HG02571 (cell line): Measurements from ENCODE around the gene CDYL.

Experiments
- ATAC-seq: cut with Tn5 transposase; IDR thresholded peaks from one replicate; pipeline ENCODE4 v1.9.1; 2021; ENCODE audit warnings: mild to moderate bottlenecking, moderate library complexity; ENCODE audit not compliant: unreplicated experiment

CDYL gene

GRCh38 chr6:4957521-4958231 lies 181.5 kb downstream of the CDYL start:
- ATAC-seq = no peak

- ATAC-seq = no peak
Observed at GRCh38 chr6:4958624-4959023, 182.4 kb downstream of the CDYL start.

- ATAC-seq = no peak
Observed at GRCh38 chr6:4961322-4962168, 185.3 kb downstream of the CDYL start.

DNA sequence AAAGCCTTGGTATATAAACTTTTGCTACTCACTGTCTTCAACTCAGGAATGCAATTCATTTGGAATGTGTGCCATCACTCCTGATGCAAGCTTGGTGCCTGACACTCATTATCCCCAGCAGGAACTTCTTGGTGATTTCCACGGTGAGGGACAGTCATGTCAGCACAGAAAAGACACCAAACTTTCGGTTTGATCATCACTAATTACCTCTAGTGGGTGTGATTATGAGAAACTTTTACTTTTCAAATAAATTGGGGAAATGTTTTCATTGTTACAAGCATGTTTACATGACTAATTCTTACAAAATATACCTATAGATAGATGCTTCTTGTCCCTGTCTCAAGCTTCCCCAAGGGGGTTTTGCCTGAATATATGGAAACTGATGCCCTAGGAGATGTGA lies 186.7 kb downstream of the CDYL start:
- no peak for ATAC-seq

GRCh38 chr6:4964675-4965561 lies 188.7 kb downstream of the CDYL start:
- ATAC-seq = no peak

DNA sequence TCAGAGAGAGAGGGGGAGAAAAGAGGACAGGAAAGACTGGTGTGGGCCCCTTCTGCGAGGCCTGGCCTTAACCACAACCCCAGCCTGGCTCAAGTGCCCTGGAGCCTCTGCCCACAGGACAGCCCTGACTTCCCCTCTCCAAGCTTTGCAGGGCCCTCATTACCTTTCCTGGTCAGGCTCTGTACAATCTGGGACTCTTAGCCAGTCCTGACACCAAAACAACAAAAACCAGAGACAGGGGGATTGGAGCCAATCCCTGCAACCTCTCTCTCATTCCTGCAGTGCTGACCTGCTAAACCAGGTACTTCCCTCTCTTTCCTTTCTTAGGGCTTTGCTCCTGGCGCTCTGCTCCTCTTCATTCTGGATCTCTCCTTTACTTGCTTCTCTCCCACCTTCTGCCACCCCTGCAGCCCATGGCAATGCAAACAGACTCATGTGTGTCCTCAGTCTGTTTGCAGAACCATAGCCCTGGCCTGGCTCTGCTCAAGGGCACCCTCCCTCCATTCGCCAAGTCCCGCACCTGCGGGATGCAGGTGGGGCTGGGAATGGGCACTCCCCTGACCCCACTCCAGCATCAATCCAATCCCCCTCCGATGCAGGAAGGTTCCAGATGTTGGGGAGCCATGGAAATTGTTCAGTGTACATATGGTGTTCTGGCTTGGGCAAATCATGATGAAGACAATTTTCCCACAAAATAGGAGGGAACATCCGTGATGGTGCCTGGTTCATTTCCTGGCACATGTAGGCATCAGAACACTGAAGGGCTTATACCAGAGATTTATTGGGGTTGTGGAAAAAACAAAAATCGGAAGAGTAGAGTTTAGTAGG lies 189.6 kb downstream of the CDYL start:
- no peak for ATAC-seq

DNA sequence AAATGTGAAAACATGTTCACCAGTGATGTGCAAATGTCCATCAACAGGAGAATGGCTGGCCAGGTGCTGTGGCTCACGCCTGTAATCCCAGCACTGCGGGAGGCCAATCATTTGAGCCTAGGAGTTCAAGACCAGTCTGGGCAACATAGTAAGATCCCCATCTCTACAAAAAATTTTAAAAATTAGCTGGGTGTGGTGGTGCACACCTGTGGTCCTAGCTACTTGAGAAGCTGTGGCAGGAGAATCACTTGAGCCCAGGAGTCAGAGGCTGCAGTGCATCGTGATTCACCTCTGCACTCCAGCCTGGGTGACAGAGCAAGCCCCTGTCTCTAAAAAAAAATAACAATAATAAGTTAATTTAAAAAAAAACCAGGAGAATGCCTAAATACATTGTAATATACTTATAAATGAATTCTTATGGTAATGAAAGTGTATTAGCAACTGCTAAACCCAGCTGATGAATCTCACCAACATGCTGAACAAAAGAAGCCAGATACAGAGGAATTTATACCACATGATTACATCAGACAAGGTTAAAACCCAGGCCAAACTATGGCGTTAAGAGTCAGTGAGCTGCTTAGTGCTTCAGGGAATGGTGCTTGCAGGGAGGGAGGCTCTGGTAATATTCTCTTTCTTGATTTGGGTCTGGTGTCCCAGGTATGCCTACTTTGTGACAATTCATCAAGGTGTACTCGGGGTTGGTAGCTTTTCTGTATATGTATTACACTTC lies 191.3 kb downstream of the CDYL start:
- no peak for ATAC-seq

GRCh38 chr6:4969609-4970285 lies 193.5 kb downstream of the CDYL start:
- no peak for ATAC-seq

- ATAC-seq = no peak
Observed at GRCh38 chr6:4970739-4971395, 194.7 kb downstream of the CDYL start.

- no peak for ATAC-seq
Observed at GRCh38 chr6:4971851-4972250, 195.6 kb downstream of the CDYL start.

DNA sequence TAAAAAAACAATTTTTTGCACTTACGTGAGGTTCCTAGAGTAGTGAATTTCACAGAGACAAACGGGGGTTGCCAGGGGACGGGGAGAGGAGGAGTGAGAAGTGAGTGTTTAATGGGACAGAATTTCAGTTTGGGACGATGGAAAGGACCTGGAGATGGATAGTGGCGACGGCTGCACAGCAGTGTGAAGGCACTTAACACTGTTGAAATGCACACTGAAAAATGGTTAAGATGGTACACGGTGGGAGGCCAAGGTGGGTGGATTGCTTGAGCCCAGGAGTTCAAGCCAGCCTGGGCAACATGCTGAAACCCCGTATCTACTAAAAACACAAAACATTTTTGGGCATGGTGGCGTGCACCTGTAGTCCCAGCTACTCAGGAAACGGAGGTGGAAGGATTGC lies 196.2 kb downstream of the CDYL start:
- no peak for ATAC-seq

DNA sequence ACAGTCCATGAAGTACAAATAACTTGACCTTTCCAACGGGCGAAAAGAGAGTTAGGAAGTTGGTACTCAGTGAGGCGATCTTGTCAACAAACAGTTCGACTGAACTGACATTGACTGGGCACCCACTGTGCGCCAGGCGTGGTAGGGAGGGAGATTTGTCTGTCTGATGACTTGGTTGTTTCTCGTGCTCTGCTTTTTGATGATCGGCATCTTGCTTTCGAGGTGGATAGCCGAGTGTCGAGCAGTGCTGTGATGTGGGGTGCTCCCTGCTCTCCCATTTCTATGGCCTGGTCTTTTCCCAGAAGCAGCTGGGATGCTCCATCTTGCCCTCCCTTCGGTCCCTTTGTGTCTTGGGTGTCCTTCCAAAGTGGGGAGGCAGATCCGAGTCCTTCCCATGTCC lies 197.2 kb downstream of the CDYL start:
- ATAC-seq = no peak

DNA sequence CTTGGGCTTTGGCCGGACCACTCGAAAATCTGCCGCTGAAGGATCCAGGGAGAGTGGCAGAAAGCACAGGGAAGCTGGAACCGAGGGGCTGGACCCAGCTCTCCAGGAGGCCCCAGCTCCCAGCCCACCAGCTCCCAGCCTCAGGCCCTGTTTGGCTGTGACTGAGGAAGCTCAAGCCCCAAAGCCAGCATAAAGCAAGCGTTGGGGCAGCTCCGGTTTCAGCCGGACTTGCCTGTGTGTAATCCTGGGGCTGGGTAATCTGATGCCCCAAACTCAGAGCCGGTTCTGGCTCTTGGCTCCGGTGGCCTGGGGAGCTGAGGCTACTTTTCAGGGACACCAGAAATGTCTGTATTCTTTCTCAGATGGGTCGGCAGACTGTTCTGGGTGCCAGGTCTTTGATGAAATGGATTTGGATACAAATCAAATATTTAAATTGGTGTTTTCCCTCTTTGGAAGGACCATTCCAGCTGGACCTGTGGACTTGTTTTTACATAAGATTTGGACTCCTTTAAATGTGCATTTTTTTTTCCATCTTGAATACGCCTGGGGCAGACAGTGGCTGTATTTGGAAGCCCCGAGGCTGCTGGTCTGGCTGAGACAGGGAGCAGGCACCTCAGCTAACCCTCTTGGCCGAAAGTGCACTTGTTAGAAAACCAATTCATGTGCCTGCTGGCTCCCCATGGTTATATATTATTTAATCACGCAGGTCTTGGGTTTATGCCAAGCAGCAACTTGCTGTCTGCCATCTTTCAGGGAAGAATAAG lies 198.0 kb downstream of the CDYL start:
- ATAC-seq = no peak

DNA sequence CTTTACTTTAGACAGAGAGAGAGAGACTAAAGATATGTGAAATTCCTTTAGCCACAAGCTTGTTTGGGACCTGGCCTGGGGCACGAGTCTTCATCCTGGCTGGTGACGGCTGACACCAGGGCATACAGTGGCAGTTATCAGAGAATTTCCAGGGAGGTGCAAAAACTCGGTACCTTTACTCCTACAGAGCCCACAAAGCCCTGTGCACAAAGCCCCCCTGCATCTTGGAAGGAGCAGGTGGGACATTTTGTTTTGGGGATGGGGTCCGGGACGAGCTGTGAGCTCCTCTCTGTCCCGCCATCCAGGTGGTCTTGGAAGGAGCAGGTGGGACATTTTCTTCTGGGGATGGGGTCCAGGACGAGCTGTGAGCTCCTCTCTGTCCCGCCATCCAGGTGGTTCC lies 198.8 kb downstream of the CDYL start:
- no peak for ATAC-seq

GRCh38 chr6:4975506-4975905 lies 199.3 kb downstream of the CDYL start:
- no peak for ATAC-seq

DNA sequence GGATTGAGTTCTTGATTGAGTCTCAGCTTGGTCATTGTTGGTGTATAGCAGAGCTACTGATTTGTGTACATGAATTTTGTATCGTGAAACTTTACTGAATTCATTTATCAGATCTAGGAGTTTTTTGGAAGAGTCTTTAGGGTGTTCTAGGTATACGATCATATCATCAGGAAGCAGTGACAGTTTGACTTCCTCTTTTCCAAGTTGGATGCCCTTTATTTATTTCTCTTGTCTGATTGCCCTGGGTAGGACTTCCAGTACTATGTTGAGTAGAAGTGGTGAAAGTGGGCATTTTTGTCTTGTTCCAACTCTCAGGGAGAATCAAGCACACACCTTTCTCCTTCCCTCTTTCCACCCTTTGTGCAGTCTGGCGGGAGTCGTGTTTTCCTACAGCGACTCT lies 201.3 kb downstream of the CDYL start:
- ATAC-seq = no peak

- no peak for ATAC-seq
Observed at GRCh38 chr6:4979426-4979825, 203.2 kb downstream of the CDYL start.

DNA sequence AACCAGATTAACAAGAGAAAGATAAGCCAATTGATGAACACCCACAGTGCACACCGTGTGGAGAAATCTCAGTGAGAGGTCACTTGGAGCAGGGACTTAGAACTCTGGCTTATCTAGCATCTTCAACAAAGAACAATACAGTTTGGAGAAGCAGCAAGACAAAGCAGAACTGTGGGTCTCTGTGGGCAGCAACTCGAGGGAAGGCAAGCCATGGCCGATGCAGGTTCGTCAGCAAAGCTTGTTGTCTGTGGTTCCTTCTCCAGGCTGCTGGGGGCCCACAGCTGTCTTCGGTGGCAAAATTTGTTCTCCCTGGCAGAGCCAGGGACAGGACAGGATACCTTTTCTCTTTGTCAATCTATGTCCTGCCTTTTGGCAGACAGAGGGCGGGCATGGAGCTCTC lies 205.6 kb downstream of the CDYL start:
- ATAC-seq = no peak
